Endometrium (tissue), 2 donors: Measurements from ENCODE around the gene PLTP.
"Not testable (repeated sequence)": the region's sequence is repeated elsewhere in the genome, so short reads cannot be mapped to it uniquely, and the experiment has no call there.

Experiments
- FAIRE-seq: peaks from 2 replicates; lab custom pipeline; 2012; peaks lifted over from hg19 to GRCh38; lab: Jason Lieb, UNC
- donor health status: control.
- donor health status: control.

Gene PLTP

GRCh38 chr20:45919542-45920399, 7.8 kb upstream of the PLTP start:
- FAIRE-seq: no peak

DNA sequence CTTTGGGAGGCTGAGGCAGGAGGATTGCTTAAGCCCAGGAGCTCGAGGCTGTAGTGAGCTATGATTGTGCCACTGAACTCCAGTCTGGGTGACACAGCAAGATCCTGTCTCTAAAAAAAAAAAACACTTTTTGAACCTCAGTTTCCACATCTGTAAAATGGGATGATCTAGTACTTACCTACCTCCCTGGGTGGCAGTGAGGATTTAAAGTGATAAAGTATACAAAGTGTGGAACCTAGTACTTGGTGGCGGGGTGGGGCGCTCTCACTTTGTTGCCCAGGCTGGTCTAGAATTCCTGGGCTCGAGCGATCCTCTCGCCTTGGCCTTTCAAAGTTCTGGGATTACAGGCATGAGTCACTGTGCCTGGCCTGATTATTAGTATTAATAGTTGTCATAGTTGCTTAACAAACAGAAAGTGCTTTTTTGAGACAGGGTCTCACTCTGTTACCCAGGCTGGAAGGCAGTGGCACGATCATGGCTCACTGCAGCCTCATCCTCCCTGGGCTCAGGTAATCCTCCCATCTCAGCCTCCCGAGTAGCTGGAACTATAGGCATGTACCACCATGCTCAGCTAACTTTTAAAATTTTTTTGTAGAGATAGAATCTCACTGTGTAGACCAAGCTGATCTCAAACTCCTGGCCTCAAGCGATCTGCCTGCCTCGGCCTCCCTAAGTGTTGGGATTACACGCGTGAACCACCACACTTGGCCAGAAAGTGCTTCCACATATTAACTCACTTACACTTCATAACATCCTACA, 7.0 kb upstream of the PLTP start:
- no peak for FAIRE-seq

DNA sequence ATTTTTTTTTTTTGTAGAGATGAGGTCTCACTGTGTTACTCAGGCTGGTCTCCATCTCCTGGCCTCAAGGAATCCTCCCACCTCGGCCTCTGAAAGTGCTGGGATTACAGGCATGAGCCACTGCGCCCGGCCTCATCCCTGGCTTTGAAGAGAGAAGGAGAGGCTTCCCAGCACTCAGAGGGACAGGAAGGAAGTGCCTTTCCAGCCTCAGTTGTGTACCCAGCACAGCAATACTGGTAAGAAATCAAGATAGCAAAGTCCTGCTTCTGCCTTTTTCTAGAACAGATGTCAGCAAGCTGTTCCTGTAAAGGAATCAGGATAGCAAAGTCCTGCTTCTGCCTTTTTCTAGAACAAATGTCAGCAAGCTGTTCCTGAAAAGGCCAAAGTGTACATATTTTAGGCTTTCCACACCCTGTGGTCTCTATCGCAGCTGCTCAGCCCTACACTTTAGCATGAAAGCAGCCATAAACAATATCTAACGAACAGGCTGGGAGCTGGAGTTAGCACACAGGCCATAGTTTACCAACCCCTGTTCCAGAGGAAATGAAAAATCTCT, 6.3 kb upstream of the PLTP start:
- FAIRE-seq: no peak

DNA sequence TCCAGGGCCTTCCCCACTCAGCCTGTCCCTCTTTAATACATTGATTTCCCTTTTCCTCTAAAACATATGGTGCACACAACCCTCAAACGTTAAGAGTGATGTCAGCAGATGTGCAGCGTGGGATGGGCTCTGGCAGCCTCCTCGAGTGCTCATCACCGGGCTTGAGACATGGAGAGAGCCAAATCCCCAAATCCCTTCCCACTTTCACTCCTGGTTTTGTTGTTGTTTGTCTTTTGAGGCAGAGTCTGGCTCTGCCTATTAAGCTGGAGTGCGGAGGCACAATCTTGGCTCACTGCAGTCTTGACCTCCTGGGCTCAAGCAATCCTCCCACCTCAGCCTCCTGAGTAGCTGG, 5.8 kb upstream of the PLTP start:
- FAIRE-seq: no peak

DNA sequence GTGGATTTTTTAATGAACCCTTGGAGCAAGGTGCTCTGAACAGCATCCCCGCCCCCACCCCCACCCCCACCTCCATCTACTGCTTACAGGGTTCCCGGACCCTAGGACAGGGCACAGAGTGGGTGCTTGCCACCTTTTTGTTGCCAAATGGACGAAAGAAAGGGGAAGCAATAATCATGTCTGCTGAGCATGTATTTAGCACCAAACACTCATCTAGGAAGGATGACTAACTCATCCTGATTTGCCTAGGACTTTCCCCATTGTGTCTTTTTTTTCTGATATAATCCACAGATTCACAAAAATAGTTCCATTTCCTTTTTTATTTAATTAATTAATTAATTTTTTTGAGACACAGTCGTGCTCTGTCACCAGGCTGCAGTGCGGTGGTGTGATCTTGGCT, 1.2 kb upstream of the PLTP start:
- no peak for FAIRE-seq

DNA sequence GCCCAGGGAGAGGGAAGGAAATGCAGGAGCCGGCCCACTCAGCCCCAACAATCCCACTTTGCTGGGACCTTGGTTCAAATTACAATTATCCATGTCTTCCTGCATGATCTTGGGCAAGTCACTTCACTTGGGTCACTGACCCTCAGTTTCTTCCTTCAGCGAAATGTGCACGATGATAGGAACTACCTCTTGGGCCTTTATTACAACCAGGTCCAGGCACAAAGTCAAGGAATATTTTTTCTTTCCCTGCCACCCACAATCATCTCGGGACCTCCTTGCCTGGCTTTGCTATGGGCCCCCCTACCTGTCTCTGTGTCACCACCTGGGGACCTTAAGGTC, 358 bp upstream of the PLTP start:
- no peak for FAIRE-seq

- FAIRE-seq: peak; percentile 72
Measured at GRCh38 chr20:45910670-45911485, 1.1 kb downstream of the PLTP start.

- no peak for FAIRE-seq
Measured at GRCh38 chr20:45909817-45910669, 1.9 kb downstream of the PLTP start.

DNA sequence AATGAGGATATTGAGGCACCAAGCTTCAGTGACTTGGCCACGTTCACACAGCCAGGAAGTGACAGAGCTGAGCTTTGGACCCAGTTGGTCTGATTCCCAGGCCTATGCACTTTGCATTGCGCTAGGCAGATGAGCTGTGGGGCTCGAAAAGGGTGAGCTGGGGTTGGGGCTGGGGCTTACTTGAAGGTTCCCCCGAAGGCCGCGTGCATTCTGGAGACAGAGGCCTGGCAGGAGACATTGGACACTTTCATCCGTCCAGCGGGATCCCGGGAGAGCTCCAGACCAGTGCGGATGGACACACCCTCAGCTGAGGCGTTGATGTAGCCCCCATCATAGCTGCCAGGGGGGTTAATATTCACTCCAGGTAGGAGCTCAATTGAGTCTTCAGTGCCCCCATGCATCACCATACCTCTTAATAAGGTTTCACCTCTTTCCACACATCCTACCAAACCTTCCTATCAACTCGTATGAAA, 2.6 kb downstream of the PLTP start:
- no peak for FAIRE-seq

GRCh38 chr20:45908084-45908483, 3.9 kb downstream of the PLTP start:
- FAIRE-seq: no peak

DNA sequence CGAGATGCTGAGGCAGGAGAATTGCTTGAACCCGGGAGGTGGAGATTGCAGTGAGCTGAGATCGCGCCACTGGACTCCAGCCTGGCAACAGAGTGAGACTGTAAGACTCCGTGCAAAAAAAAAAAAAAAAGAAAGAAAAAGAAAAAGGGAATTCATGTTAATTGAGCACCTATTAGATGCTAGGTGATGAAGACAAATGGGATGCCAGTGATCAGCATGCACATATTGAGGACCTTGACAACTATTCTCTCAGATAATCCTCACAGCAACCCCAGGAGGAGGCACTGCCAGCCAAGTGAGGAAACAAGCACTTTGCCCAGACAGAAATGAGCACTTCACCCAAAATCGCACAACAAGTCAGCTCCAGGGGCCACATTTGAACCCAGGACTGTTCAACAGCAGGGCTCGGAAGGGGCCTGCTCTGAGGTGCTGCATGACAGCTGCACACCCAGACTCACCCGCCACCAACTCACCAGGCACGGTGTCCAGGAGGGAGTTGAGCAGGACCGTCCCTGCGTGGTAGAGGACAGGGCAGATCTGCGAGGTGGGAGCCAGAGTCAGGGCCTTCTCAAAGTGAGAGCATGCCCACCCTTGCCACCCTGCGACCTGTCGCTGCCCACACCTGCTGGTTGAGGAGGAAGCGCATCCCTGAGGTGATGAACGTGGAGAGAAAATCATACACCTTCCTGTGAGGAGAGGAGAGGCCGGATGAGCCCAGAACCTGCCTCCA, 4.6 kb downstream of the PLTP start:
- no peak for FAIRE-seq

DNA sequence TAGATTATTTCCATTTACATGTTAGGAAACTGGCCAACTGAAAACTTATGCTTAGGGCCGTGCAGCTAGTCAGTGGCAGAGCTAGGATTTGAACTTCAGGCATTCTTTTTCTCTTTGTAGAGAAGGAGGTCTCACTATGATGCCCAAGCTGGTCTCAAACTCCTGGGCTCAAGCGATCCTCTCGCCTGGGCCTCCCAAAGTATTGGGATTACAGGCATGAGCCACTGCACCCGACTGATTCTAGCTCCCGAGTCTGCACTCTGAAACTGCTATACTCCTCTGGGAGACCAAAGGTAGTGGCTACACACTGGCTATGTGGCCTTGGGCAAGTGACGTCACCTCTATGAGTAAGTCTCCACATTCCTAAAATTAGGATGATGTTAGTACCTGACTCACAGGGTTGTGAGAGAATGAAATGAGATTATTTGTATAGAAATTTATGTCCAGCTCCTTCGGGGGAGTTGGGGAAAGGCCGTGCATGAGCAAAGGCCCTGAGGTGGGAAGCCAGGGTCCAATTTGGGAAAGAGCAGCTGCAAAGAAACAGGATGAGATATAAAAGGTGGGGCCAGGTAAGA, 6.4 kb downstream of the PLTP start:
- no peak for FAIRE-seq

- no peak for FAIRE-seq
Measured at GRCh38 chr20:45904583-45905504, 7.1 kb downstream of the PLTP start.

DNA sequence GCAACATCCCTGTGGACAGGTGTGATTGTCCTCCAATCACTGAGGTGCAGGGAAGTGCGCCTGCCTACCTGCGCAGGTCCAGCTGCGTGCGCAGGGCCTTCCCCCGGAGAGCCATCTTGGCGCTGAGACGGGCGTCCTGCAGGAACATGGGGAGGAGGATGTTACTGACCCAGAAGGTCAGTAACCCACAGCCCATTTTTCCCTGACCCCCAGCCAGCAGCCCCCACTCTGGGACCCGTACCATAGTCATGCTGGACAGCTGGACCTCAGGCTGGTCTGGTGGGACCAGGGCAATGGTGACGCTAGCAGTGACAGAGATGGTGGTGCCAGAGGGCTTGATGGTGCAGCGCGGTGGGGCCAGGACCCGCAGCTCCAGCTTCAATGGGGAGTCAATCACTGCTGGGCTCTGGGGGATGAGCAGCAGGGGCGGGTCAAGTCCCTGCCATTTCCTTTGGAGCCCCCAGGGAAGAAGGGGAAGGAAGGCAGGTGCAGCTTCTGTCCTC, 9.7 kb downstream of the PLTP start:
- FAIRE-seq: no peak

DNA sequence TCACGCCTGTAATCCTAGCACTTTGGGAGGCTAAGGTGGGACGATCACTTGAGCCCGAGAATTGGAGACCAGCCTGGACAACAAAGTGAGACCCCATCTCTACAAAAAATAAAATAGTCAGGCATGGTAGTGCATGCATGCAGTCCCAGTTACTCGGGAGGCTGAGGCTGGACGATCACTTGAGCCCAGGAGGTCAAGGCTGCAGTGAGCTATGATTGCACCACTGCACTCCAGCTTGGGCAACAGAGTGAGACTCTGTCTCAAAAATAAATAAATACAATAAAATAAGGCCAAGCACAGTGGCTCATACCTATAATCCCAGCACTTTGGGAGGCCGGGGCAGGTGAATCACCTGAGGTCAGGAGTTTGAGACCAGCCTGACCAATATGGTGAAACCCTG, 10.6 kb downstream of the PLTP start:
- FAIRE-seq: not testable (repeated sequence)

- no peak for FAIRE-seq
Measured at GRCh38 chr20:45899046-45899835, 12.7 kb downstream of the PLTP start.

DNA sequence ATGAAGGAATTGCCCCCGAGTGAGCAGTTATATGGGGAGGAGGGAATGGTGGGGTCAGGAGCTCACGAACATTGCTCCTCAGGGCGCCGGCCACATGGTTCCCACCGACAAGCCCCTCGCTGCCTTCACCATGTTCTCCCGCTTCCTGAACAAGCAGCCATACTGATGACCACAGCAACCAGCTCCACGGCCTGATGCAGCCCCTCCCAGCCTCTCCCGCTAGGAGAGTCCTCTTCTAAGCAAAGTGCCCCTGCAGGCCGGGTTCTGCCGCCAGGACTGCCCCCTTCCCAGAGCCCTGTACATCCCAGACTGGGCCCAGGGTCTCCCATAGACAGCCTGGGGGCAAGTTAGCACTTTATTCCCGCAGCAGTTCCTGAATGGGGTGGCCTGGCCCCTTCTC, 13.7 kb downstream of the PLTP start:
- FAIRE-seq: no peak

GRCh38 chr20:45897692-45898091, 14.3 kb downstream of the PLTP start:
- FAIRE-seq: no peak
